HG02678 (cell line): Measurements from ENCODE around the gene MYOG.
A peak's percentile ranks its signal among the peaks of the same experiment; 100 is the strongest.

Experiments
- ATAC-seq: cut with Tn5 transposase; IDR thresholded peaks from one replicate; pipeline ENCODE4 v1.9.1; 2021; ENCODE audit warnings: mild to moderate bottlenecking, moderate library complexity; ENCODE audit not compliant: unreplicated experiment

Gene MYOG

DNA sequence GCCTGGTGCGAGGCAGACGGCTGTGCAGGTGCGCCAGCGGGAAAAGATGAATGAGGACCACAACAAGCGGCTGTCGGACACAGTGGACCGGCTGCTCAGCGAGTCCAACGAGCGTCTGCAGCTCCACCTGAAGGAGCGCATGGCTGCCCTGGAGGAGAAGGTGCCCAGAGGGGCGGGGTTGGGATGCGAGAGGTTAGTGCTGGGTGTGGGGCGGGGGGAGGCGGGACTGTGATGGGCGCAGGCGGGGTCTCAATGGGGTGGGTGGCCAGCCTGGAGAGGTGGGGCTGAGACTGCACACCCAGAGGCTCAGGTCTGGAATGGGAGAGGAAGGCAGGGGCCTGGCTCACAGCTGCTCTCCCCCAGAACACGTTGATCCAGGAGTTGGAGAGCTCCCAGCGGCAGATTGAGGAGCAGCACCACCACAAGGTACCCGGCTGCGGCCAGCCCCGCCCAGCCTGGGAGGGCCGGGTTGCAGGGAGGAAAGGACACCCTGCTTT, 37.2 kb downstream of the MYOG start:
- ATAC-seq, result no peak

DNA sequence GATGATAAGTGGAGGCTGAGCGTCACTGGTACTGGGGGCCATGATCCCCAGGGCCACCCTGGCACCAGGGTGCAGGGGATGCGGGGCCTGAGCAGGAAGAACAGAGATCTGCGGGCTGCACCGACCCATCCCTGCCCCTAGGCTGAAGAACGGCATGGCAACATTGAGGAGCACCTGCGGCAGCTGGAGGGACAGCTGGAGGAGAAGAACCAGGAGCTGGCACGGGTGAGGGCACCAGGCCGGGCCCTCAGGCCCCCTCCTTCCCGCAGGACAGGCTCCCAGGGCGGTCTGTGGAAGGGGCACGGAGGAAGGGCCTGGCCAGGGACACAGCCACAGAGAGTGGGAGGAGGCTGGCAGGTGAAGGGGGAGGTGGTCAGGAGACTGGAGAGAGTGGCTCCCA, 37.7 kb downstream of the MYOG start:
- ATAC-seq, result no peak

GRCh38 chr1:203046984-203047630, 38.7 kb downstream of the MYOG start:
- no peak for ATAC-seq

GRCh38 chr1:203045821-203046594, 39.8 kb downstream of the MYOG start:
- no peak for ATAC-seq

DNA sequence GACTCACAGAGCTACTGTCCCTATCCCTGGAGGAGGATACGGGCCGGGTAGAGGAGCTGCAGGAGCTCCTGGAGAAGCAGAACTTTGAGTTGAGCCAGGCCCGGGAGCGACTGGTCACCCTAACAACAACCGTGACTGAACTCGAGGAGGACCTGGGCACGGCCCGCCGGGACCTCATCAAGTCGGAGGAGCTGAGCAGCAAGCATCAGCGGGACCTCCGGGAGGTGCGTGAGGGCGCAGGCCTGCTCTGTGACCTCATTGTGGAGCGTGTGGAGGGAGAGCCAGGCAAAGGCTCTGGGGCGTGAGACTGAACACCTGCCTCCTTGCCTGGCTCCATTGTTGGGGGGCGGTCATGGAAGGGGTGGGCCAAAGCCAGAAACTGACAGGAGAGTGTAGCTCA, 40.5 kb downstream of the MYOG start:
- ATAC-seq, result no peak

- ATAC-seq, result no peak
Measured at GRCh38 chr1:203044546-203045250, 41.1 kb downstream of the MYOG start.

GRCh38 chr1:203043830-203044545, 41.8 kb downstream of the MYOG start:
- ATAC-seq, result no peak

- ATAC-seq, result no peak
Measured at GRCh38 chr1:203041351-203041932, 44.4 kb downstream of the MYOG start.

DNA sequence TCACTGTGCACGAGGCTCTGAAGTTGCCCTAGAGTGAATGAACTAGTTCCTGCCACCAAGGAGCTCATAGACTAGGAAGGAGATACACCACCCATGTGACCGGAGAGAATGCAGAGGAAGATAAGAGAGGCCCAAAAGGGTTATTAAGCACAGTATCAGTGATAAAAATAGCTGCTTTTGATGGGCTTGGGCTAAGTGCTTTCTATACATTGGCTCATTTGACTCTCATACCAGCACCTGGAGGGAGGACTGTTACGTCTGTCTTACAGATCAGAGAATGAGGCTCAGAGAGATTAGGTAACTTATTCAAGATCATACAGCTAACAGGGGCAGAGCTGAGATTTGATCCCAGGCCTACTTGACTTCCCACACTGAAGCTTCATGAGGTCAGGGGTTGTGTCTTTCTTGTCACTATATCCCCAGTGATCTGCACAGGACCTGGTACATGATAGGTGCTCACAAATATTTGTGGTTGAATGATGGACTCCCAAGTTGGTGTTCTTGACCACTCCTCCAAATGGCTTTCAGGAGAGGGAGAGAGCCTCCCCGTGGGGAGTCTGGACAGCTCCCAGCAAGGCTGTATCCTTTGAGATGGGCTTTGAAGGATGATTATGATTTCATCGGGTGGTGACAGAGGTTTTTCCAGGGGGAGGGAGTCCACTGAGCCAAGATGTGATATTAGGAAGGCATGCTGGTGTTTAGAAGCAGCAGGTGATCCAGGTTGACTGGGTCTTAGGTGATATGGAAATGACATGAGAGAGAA, 45.1 kb downstream of the MYOG start:
- ATAC-seq, result no peak

DNA sequence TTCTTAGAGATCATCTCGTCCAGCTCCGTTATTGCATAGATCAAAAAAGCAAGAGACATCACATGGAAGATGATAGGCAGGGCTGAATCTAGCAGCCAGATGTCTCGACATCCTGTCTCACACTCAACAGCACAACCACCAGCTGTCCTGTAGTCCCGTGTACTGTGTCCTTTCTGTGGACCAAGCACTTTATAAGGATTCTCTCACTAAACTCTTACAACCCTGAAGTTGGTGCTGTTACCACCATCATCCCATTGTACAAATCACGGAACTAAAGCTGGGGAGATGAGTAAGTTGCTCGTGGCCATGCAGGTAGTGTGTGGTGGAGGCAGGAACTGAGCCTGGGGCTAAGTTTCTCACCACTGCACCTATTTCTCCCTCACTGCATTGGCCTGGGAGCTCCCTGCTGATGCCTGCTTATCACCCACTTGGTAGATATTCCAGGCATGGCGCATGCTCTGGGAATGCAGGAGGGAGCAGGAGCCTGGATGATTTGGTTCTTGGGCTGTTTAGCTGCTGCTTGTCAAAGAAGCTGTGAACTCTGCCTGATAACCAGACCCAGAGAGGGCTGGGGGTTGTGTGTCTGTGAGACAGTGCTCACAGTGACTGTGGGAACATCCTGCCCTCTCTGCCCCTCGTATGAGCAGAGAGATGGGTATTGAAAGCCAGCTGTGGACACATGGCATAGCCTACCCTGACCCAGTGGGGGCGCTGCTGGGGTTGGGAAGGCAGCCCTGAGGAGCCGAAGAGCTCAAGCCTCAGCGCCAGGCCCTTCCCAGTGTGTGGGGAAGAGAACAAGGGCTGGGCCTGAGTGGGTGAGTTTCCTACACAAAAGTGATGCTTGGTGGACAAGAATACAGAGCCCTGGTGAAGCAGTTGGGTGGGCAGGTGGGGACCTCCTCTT, 46.0 kb downstream of the MYOG start:
- no peak for ATAC-seq

- no peak for ATAC-seq
Measured at GRCh38 chr1:203038891-203039608, 46.8 kb downstream of the MYOG start.

DNA sequence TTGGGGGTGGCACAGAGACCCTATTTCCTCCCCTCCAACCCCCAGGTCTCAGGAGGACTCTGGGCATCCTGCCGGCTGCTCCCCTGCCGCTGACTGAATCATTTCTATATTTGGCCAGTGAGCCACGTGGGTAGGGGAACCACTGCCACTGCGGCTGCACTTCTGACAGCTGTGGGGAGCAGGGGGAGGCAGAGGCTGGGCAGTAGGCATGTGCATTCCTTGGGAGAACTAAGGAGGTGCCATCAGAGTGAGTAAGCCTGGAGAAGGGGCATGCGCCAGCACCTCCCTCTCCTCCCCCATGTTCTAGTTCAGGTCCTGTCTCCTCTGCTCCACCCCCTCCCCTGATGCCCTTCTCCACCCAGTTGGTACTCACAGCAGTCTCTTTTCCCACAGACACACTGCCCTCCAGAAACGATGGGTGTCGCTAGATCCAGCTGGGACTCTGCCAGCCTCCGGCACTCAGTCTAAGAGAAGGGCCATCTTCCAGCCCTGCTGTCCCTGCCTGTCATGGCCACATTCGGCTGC, 47.5 kb downstream of the MYOG start:
- ATAC-seq, result peak; percentile 60

DNA sequence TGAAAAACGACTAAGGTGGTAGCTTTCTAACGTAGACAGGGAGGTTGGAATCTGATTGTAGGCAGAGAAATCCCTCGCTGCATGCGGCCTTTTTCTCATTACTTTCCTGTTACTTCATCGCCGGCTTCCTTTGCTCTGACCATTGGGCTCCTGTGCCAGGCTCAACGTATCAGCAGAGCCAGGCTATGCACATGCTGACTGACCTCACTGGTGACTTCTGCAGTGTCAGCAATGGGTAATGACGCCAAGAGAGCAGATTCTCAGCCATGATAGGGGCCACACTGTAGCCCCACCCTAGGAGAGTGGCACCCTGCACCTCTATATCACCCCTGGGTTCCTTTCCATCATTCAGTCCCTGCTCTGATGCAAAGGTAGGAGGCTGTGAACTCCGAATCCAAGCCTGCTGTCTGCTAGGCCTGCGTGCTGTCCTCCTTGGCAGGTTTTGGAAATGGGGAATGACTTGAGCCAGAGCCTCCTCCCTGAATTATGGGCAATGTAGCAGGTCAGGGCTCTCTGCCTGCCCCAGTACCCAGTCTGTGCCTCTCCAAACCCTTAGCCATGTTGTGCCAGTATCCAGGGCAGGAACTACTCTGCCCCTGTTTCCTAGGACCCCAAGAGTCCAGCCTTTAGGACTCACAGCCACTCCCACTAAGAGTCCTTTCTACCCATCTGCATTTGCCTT, 48.2 kb downstream of the MYOG start:
- ATAC-seq, result no peak

DNA sequence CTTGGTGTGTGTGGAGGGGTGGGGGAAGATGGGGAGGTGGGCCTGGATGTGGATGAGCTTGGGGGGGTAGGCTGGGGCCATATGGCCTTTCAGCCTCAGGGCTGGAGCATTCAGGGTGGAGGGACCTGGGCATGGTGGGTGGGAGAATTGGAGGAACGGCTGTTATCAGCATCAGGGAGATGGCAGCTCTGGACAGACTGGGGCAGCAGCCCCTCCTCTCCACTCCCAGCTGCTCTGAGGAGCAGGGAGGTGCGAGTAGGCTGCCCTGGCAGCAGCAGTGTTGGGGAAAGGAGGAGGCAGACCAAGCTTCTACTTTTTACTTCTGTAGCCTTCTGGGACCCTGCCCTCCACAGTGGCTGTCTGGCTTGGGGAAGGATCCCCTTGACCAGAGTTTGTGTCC, 49.3 kb downstream of the MYOG start:
- ATAC-seq, result no peak

DNA sequence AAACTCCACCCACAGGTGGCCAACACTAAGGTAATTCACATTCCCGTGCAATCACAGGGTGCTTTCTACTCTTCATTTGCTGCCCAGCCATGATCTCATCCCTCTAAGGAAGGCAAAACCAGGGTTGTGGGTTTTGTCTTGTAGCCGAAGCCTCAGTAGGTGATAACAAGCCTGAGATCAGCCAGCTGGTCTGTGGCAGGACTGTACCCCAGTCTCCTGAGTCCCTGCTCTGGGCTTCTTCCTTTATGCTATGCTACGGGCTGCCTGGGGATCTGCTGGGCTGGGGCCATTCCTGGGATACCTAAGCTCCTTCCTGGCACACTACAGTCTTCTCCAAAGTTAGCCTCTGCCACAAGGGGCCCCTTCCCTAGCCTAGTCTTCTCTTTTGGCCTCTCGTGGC, 49.7 kb downstream of the MYOG start:
- ATAC-seq, result no peak

GRCh38 chr1:203035111-203036000, 50.5 kb downstream of the MYOG start:
- ATAC-seq, result no peak
